GM23248 (cell line): ENCODE measurements around the gene ELMO1. TPM values are rescaled to one million over a fixed set of nuclear protein-coding genes. Genes with fewer than 3 reads are reported as not detected.

Source experiments
- DNase-seq: peaks from one replicate; pipeline ENCODE4 v3.0.0-alpha.2; 2015
- H2AFZ ChIP-seq: fragments of 200-600 bp; sonication (generic); 2 replicates; pipeline ENCODE4 v1.6.1; 2016; ENCODE audit warnings: antibody characterized with exemption
- H3F3A ChIP-seq: fragments of 200-600 bp; sonication (generic); 2 replicates; pipeline ENCODE4 v1.6.1; 2016; ENCODE audit warnings: mild to moderate bottlenecking, antibody characterized with exemption, mixed run types; ENCODE audit not compliant: insufficient read depth
- H3K27ac ChIP-seq: fragments of 200-600 bp; sonication (generic); 2 replicates; pipeline ENCODE4 v1.5.1; 2016; ENCODE audit warnings: mild to moderate bottlenecking
- H3K27me3 ChIP-seq: fragments of 200-600 bp; sonication (generic); replicated peaks from 2 replicates; pipeline ENCODE4 v1.6.1; 2016; ENCODE audit warnings: mild to moderate bottlenecking; ENCODE audit not compliant: insufficient read depth
- H3K36me3 ChIP-seq: fragments of 200-600 bp; sonication (generic); 2 replicates; pipeline ENCODE4 v1.6.1; 2016; ENCODE audit warnings: low read depth, mild to moderate bottlenecking
- H3K4me1 ChIP-seq: fragments of 200-600 bp; sonication (generic); 2 replicates; pipeline ENCODE4 v1.6.1; 2016; ENCODE audit warnings: mild to moderate bottlenecking; ENCODE audit not compliant: insufficient read depth
- H3K4me2 ChIP-seq: fragments of 200-600 bp; sonication (generic); one replicate; pipeline ENCODE4 v1.6.1; 2016; ENCODE audit warnings: mild to moderate bottlenecking; ENCODE audit not compliant: unreplicated experiment
- H3K4me3 ChIP-seq: fragments of 200-600 bp; sonication (generic); 2 replicates; pipeline ENCODE4 v1.5.1; 2016; ENCODE audit warnings: mild to moderate bottlenecking
- H3K79me2 ChIP-seq: fragments of 200-600 bp; sonication (generic); 2 replicates; pipeline ENCODE4 v1.6.1; 2016; ENCODE audit warnings: mild to moderate bottlenecking; ENCODE audit not compliant: insufficient read depth
- H3K9ac ChIP-seq: fragments of 200-600 bp; sonication (generic); 2 replicates; pipeline ENCODE4 v1.6.1; 2016; ENCODE audit warnings: mild to moderate bottlenecking
- H3K9me2 ChIP-seq: fragments of 200-600 bp; sonication (generic); 2 replicates; pipeline ENCODE4 v1.6.1; 2016; ENCODE audit warnings: mixed run types, mild to moderate bottlenecking, moderate library complexity; ENCODE audit not compliant: insufficient read depth
- H3K9me3 ChIP-seq: fragments of 200-600 bp; sonication (generic); one replicate; pipeline ENCODE4 v1.6.1; 2017; ENCODE audit warnings: low read depth
- H4K20me1 ChIP-seq: fragments of 200-600 bp; sonication (generic); 2 replicates; pipeline ENCODE4 v1.6.0; 2016; ENCODE audit not compliant: insufficient read depth
- EZH2 ChIP-seq: fragments of 200-600 bp; sonication (generic); IDR thresholded peaks from 2 replicates; pipeline ENCODE4 v1.6.1; 2018; ENCODE audit warnings: antibody characterized with exemption, mild to moderate bottlenecking; ENCODE audit not compliant: insufficient read depth, poor library complexity, severe bottlenecking
- EZH2phosphoT487 ChIP-seq: fragments of 200-600 bp; sonication (generic); IDR thresholded peaks from 2 replicates; pipeline ENCODE4 v1.6.1; 2018; ENCODE audit warnings: antibody characterized with exemption, moderate library complexity, mild to moderate bottlenecking, low read depth; ENCODE audit not compliant: insufficient read depth
- WGBS, 2 experiments: methylation state at CpG; one replicate each; pipeline ENCODE4 v1.1.6; 2015 to 2017; ENCODE audit warnings: low lambda C conversion rate in 2 of 2, low coverage in 1 of 2; ENCODE audit errors: missing lambda C conversion rate in 2 of 2; 5-methylcytosine and 5-hydroxymethylcytosine counted together
- in situ Hi-C: fragments of 300-500 bp; cut with MboI; formaldehyde crosslinking; loops from 2 replicates; pipeline ENCODE4 v1.15.0; 2020
- polyA plus RNA-seq: library from polyadenylated mRNA; unstranded; fragments of >200 nt; fragmentation: Nextera tagmentation; extraction: Ambion mirVana; gene quantifications from 2 replicates; pipeline ENCODE4 v1.2.1, GENCODE V29; 2016
- total RNA-seq: library from RNA; depleted of rRNA; stranded (reverse); fragments of >200 nt; shearing (Covaris generic); gene quantifications from 2 replicates; pipeline ENCODE4 v1.2.3, GENCODE V29; 2014

Gene ELMO1
- total and polyA plus RNA-seq, 2 experiments from 2014 or later: not detected

DNA sequence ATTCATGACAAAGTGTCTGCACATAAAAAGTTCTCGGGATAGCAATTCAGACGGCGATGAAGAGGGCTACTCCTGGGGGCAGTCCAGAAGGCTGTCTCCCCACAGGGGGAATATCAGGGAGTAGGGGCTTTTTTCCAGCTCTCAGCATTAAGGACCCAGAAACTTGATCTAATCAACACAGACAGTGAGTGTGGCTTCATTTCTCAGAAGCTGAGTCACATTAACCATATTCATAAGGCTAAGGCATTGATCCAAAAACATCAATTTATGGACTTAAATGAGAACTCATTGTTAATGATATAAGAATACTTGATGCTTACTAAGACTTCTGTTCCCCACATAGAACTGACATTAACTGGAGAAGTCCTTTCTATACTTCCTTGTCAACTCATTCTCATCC, 636.9 kb downstream of the ELMO1 start:
- H3K4me1 ChIP-seq: no peaks in the 10 kb centered on the region
- H3K27me3 ChIP-seq: no peaks in the 10 kb centered on the region
- H3K9ac ChIP-seq: no peak overlapping the region
- no peak overlapping the region for H3K27ac ChIP-seq
- H2AFZ ChIP-seq: no peak overlapping the region
- no peaks in the 10 kb centered on the region for H4K20me1 ChIP-seq
- in situ Hi-C loops: no loop called here
- TF ChIP-seq EZH2phosphoT487 (no peak), EZH2 (no peak)
- no peaks in the 10 kb centered on the region for H3K9me3 ChIP-seq
- no peak for DNase-seq
- H3K79me2 ChIP-seq: no peaks in the 10 kb centered on the region
- no peaks in the 10 kb centered on the region for H3F3A ChIP-seq
- no peak overlapping the region for H3K4me3 ChIP-seq
- no peak overlapping the region for H3K4me2 ChIP-seq
- no peaks in the 10 kb centered on the region for H3K36me3 ChIP-seq
- H3K9me2 ChIP-seq: no peaks in the 10 kb centered on the region
- 31 to 48% methylated on average over 3 of the region's 3 CpGs for WGBS, 2 experiments

DNA sequence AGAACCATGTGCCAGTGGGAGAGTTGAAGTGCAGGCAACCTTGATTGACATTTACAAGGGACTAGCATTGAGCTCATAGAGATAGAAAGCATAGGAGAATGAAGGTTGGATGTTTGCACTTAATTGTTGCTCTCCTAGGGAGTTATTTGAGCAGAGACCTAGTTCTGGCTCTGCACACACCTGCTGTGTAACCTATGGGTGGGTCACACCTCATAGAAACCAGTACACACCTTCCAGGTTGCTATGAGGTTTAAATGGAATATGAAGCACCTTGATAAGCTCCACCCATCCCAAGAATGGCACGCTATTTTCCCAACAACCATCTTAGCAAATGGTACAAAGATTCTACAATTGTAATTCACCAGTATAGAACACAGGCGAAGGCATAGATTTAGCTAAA, 638.2 kb downstream of the ELMO1 start:
- Histone ChIP-seq H3F3A (no peaks in the 10 kb centered on the region), H3K27me3 (no peaks in the 10 kb centered on the region), H3K9me3 (no peaks in the 10 kb centered on the region), H3K4me3 (no peak overlapping the region), H2AFZ (no peak overlapping the region), H3K36me3 (no peaks in the 10 kb centered on the region), H3K79me2 (no peaks in the 10 kb centered on the region), H4K20me1 (no peaks in the 10 kb centered on the region), H3K4me2 (no peak overlapping the region), H3K4me1 (no peaks in the 10 kb centered on the region), H3K9me2 (no peaks in the 10 kb centered on the region), H3K27ac (no peak overlapping the region), H3K9ac (no peak overlapping the region)
- TF ChIP-seq EZH2phosphoT487 (no peak), EZH2 (no peak)
- 24 to 28% methylated on average over 2 of the region's 2 CpGs for WGBS, 2 experiments
- DNase-seq: no peak
- in situ Hi-C loops: no loop called here

DNA sequence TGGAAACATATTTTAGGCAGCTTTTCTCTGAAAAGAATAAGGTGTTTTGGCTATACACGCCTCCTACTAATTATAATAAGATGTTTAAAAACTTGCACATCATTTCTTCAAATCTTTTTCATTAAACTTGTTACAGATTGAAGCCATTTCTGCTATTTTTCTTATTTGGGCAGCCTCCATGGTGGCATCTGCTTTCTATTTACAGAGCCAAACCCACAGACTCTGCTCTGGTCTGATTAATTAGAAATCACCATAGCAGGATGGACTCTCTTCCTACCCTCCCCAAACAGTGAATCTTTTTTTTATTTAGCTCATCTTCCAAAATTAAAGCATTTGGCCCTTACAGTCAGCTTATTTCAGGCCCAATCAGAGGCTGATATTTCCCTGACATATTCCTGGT, 638.6 kb downstream of the ELMO1 start:
- TF ChIP-seq EZH2: no peak
- no peak for TF ChIP-seq EZH2phosphoT487
- no peaks in the 10 kb centered on the region for H3K9me2 ChIP-seq
- no peaks in the 10 kb centered on the region for H3K36me3 ChIP-seq
- in situ Hi-C loops: no loop called here
- 0% methylated on average over 1 of the region's 1 CpG for WGBS, 2 experiments
- no peak overlapping the region for H3K27ac ChIP-seq
- H3K79me2 ChIP-seq: no peaks in the 10 kb centered on the region
- H3K27me3 ChIP-seq: no peaks in the 10 kb centered on the region
- no peaks in the 10 kb centered on the region for H3K4me1 ChIP-seq
- no peaks in the 10 kb centered on the region for H3K9me3 ChIP-seq
- H3F3A ChIP-seq: no peaks in the 10 kb centered on the region
- no peak overlapping the region for H3K4me2 ChIP-seq
- DNase-seq: no peak
- H3K4me3 ChIP-seq: no peak overlapping the region
- no peak overlapping the region for H2AFZ ChIP-seq
- H3K9ac ChIP-seq: no peak overlapping the region
- no peaks in the 10 kb centered on the region for H4K20me1 ChIP-seq

DNA sequence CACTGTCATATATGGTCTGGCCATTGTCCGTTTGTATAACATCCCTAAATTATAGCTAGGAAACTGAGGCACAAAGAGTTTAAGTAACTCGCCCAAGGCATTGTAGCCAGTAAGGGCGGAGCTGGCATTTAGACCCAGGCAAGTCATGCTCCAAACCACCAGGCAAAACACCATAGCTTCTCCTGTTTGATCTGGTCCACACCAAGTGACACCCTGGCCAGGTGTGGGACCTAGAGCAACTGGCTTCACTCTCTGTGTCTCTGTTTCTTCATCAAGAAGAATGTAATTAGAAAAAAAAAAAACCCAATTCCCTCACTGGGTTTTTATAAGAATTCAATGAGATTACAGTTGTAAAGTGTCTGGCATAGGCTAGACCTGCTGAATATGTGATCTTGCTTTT, 639.2 kb downstream of the ELMO1 start:
- Histone ChIP-seq H3K4me3 (no peak overlapping the region), H3K79me2 (no peaks in the 10 kb centered on the region), H3K9ac (no peak overlapping the region), H4K20me1 (no peaks in the 10 kb centered on the region), H3K27me3 (no peaks in the 10 kb centered on the region), H3K9me3 (no peaks in the 10 kb centered on the region), H2AFZ (no peak overlapping the region), H3K36me3 (no peaks in the 10 kb centered on the region), H3F3A (no peaks in the 10 kb centered on the region), H3K9me2 (no peaks in the 10 kb centered on the region), H3K4me2 (no peak overlapping the region), H3K27ac (no peak overlapping the region), H3K4me1 (no peaks in the 10 kb centered on the region)
- 18% methylated on average over 3 of the region's 3 CpGs for WGBS, 2 experiments
- no peak for DNase-seq
- no peak for TF ChIP-seq EZH2
- no peak for TF ChIP-seq EZH2phosphoT487
- in situ Hi-C loops: no loop called here

DNA sequence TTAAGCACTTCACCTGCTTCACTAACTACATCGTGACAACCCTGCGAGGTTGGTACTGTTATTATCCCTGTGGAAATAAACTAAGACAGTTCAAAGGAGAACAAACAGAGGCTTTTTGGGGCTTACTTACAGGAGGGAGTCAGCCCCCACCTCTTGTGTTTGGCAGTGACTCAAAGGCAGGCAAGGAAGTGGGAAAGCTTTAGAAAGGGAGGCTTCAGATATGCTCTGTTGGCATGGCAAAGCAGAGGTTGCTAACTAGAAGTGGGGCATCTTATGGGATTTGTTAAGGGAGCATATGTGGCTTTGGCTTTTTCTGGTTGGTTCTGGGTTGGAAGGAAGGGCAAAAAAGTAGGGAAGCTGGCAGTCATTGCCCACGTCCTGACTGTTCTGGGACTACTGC, 639.6 kb downstream of the ELMO1 start:
- Histone ChIP-seq H3F3A (no peaks in the 10 kb centered on the region), H3K4me2 (no peak overlapping the region), H3K4me1 (no peaks in the 10 kb centered on the region), H3K9me2 (no peaks in the 10 kb centered on the region), H3K9me3 (no peaks in the 10 kb centered on the region), H3K4me3 (no peak overlapping the region), H3K36me3 (no peaks in the 10 kb centered on the region), H3K27ac (no peak overlapping the region), H4K20me1 (no peaks in the 10 kb centered on the region), H3K79me2 (no peaks in the 10 kb centered on the region), H3K9ac (no peak overlapping the region), H3K27me3 (no peaks in the 10 kb centered on the region), H2AFZ (no peak overlapping the region)
- TF ChIP-seq EZH2phosphoT487 (no peak), EZH2 (no peak)
- 35 to 42% methylated on average over 3 of the region's 3 CpGs for WGBS, 2 experiments
- in situ Hi-C loops: no loop called here
- DNase-seq: no peak
